Measurements from ENCODE around the gene DCAF4.
A peak's percentile ranks its signal among the peaks of the same experiment; 100 is the strongest.

DNA sequence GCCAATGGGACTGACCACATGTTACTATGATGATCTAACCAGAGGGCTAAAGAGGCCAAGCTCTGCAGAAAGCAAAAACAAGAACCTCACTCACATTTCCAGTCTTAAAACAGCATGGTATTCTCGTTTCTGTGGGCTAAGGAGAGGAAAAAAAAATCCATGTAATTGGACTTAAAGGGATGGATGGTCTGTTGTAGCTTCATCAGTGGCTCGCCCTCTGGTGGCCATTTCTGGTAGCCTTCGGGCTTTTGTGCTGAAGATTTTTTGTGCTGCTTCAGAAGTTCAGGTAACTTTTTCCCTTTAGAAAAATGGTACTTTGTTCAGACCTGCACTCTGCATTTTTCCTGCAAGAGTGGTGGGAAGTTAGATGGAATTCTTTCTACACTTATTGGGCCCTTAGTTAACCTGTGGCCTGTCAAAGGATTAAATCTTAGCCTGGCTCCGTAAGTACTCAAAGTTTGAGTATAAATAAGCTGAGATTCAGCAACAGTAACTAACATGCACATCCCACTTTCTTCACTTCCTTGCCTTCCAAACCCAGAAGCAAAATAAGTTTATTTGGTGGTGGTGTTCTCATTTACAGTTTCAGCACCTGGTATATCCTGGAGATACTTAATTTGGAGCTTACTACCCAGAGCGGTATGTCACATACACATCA, 22.3 kb downstream of the DCAF4 start:
- TF ChIP-seq, protein P1, sequence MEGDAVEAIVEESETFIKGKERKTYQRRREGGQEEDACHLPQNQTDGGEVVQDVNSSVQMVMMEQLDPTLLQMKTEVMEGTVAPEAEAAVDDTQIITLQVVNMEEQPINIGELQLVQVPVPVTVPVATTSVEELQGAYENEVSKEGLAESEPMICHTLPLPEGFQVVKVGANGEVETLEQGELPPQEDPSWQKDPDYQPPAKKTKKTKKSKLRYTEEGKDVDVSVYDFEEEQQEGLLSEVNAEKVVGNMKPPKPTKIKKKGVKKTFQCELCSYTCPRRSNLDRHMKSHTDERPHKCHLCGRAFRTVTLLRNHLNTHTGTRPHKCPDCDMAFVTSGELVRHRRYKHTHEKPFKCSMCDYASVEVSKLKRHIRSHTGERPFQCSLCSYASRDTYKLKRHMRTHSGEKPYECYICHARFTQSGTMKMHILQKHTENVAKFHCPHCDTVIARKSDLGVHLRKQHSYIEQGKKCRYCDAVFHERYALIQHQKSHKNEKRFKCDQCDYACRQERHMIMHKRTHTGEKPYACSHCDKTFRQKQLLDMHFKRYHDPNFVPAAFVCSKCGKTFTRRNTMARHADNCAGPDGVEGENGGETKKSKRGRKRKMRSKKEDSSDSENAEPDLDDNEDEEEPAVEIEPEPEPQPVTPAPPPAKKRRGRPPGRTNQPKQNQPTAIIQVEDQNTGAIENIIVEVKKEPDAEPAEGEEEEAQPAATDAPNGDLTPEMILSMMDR (conservative IDR thresholded peaks at IDR 0.05 in 1 of 2, IDR thresholded peaks at IDR 0.05 in 1 of 2; ENCODE audit: low read depth in 1 of 2, low read length in 2 of 2): peak; percentile 82 to 92
- TF ChIP-seq EZH2 (IDR thresholded peaks at IDR 0.05; ENCODE audit: low read length, missing control alignments): no peak
